Upper lobe of left lung (tissue), 4 donors: Measurements from ENCODE around the gene MAPK12.

Source experiments
- EP300 ChIP-seq, 4 donors: sonication (generic); formaldehyde crosslinking; IDR thresholded peaks; one replicate each; pipeline ENCODE4 v1.5.1; 2017; ENCODE audit warnings: antibody characterized with exemption in 4 of 4, control low read depth in 2 of 4
- POLR2A ChIP-seq, 4 donors: fragments of 450-650 bp; IDR thresholded peaks; one replicate each; pipeline ENCODE4 v1.5.1; 2016 to 2017; ENCODE audit warnings: antibody characterized with exemption in 4 of 4, mild to moderate bottlenecking in 2 of 4
- POLR2AphosphoS5 ChIP-seq, 2 donors: sonication (generic); formaldehyde crosslinking; IDR thresholded peaks; one replicate each; pipeline ENCODE4 v1.5.1; 2017; ENCODE audit warnings: antibody characterized with exemption in 2 of 2
- TF ChIP-seq, protein P1 (sequence below), 6 experiments: fragments of 450-650 bp in 4 of 6; fragments of 200-600 bp in 2 of 6; sonication (generic) in 2 of 6; IDR thresholded peaks; one replicate each; pipeline ENCODE4 v1.5.1; 2016 to 2019; ENCODE audit warnings: antibody characterized with exemption in 6 of 6

DNA sequence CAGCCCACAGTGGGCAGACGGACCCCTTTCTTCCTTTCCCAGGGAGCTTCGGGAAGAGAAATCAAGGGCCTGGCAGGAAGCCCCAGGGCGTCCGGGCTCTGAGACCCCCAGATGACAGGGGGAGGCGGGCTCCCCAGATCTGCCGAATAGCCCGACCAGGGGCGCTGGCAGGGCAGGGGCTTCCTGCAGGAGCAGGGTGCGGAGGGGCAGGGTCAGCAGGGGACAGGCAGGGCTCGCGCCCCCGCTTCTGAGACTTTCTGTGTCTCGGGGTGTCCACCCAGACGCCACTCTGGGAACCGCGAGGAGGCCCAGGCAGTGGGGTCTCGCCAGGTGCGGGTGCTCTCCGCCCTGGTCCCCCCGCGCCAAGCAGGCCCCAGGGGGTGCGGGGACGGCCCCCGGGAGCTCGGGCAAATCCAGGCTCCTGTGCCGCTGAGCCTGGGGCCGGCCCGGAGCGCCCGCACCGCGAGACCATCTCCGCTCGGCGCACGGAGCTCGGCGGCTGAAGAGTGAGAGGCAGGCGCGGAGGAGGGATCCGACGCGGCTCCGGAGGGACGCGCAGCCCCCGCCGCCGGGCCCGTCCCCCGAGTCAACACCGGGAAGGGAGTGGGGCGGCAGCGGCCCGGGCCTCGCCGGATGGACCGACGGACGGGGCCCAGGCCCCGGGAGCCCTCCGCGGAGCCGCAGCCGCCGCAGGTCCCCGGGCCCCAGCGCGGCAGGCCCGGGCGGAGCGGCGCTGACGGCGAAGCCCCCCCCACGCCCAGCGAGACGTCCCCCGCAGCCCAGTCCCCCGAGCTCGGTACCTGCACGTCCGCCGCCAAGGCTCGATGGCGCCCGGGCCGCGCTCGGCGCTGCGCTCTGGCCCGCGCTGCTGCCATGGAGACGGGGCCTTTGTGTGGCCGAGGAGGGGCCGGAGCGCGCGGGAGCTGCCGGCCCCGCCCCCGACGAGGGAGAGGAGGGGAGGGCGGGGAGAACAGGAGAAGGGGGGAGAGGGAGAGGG, 45.6 kb upstream of the MAPK12 start, which contains the start of gene PLXNB2:
- TF ChIP-seq, protein P1, sequence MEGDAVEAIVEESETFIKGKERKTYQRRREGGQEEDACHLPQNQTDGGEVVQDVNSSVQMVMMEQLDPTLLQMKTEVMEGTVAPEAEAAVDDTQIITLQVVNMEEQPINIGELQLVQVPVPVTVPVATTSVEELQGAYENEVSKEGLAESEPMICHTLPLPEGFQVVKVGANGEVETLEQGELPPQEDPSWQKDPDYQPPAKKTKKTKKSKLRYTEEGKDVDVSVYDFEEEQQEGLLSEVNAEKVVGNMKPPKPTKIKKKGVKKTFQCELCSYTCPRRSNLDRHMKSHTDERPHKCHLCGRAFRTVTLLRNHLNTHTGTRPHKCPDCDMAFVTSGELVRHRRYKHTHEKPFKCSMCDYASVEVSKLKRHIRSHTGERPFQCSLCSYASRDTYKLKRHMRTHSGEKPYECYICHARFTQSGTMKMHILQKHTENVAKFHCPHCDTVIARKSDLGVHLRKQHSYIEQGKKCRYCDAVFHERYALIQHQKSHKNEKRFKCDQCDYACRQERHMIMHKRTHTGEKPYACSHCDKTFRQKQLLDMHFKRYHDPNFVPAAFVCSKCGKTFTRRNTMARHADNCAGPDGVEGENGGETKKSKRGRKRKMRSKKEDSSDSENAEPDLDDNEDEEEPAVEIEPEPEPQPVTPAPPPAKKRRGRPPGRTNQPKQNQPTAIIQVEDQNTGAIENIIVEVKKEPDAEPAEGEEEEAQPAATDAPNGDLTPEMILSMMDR (IDR thresholded peaks at IDR 0.05), result peak in 3 of 6 experiments; percentile 14 to 18 (median 16)
- peak; percentile 63 to 84 for TF ChIP-seq POLR2AphosphoS5 (IDR thresholded peaks at IDR 0.05)
- TF ChIP-seq EP300 (IDR thresholded peaks at IDR 0.05), result no peak
- peak in 2 of 4 donors; percentile 32 to 81 for TF ChIP-seq POLR2A (IDR thresholded peaks at IDR 0.05)
